ENCODE data around the gene SEPTIN7. TPM values are rescaled to one million over a fixed set of nuclear protein-coding genes. Genes with fewer than 3 reads are reported as not detected.

Gene SEPTIN7
- total RNA-seq, 1 experiment from 2014 or later, result 187 TPM

DNA sequence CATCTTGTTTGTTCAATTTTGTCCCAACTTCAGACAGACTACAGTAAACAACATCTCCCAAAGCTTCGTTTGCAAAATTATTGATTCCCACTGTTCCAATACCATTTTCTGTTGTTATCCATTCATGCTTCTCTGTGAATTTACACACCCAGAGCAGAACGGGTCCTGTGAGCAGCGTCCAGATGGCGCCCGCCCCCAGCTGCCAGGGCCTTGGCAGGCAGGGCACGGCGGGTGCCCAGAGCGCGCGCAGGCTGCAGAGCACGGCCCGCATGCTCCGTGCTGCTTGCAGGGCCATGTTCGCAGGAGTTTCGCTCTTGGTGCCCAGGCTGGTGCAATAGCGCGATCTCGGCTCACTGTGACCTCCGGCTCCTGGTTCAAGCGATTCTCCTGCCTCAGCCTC lies 32.5 kb upstream of the SEPTIN7 start:
- DNase-seq (ENCODE audit: unreplicated experiment), result no peak
- Mint-ChIP-seq H3K36me3 (ENCODE audit: insufficient read depth, unreplicated experiment) (no peaks in the 10 kb centered on the region), H3K27ac (ENCODE audit: low read depth, unreplicated experiment) (no peak overlapping the region), H3K9me3 (ENCODE audit: unreplicated experiment) (peaks cover 8% of the 10 kb centered on the region), H3K4me3 (ENCODE audit: unreplicated experiment) (no peak overlapping the region), H3K27me3 (ENCODE audit: insufficient read depth, unreplicated experiment) (no peaks in the 10 kb centered on the region), H3K4me1 (ENCODE audit: insufficient read depth, unreplicated experiment) (no peaks in the 10 kb centered on the region)
- TF ChIP-seq, protein P1, sequence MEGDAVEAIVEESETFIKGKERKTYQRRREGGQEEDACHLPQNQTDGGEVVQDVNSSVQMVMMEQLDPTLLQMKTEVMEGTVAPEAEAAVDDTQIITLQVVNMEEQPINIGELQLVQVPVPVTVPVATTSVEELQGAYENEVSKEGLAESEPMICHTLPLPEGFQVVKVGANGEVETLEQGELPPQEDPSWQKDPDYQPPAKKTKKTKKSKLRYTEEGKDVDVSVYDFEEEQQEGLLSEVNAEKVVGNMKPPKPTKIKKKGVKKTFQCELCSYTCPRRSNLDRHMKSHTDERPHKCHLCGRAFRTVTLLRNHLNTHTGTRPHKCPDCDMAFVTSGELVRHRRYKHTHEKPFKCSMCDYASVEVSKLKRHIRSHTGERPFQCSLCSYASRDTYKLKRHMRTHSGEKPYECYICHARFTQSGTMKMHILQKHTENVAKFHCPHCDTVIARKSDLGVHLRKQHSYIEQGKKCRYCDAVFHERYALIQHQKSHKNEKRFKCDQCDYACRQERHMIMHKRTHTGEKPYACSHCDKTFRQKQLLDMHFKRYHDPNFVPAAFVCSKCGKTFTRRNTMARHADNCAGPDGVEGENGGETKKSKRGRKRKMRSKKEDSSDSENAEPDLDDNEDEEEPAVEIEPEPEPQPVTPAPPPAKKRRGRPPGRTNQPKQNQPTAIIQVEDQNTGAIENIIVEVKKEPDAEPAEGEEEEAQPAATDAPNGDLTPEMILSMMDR (IDR thresholded peaks at IDR 0.05; ENCODE audit: unreplicated experiment), result no peak
- POLR2A ChIA-PET, result no interaction called here
- no TSS peak for BruUV-seq (replicated peaks)
- CTCF ChIA-PET, result interaction anchor here (0.7 kb wide), 1 partner anchor 108 kb away, joined by 3 read pairs; no protein-coding TSS in a partner anchor
- intact Hi-C loops (cut with micrococcal nuclease), result no loop called here

- ChIA-PET POLR2A (no interaction called here), CTCF (no interaction called here)
- no peaks in the 10 kb centered on the region for H3K36me3 Mint-ChIP-seq (ENCODE audit: insufficient read depth, unreplicated experiment)
- H3K27me3 Mint-ChIP-seq (ENCODE audit: insufficient read depth, unreplicated experiment), result no peaks in the 10 kb centered on the region
- TF ChIP-seq, protein P1 (IDR thresholded peaks at IDR 0.05; ENCODE audit: unreplicated experiment), result no peak
- BruUV-seq (replicated peaks), result no TSS peak
- intact Hi-C loops (cut with micrococcal nuclease), result no loop called here
- no peak overlapping the region for H3K4me3 Mint-ChIP-seq (ENCODE audit: unreplicated experiment)
- no peak for DNase-seq (ENCODE audit: unreplicated experiment)
- H3K27ac Mint-ChIP-seq (ENCODE audit: low read depth, unreplicated experiment), result no peak overlapping the region
- no peaks in the 10 kb centered on the region for H3K4me1 Mint-ChIP-seq (ENCODE audit: insufficient read depth, unreplicated experiment)
- peaks cover 8% of the 10 kb centered on the region for H3K9me3 Mint-ChIP-seq (ENCODE audit: unreplicated experiment)
These were observed 29.1 kb upstream of the SEPTIN7 start for GRCh38 chr7:35771776-35772175.

DNA sequence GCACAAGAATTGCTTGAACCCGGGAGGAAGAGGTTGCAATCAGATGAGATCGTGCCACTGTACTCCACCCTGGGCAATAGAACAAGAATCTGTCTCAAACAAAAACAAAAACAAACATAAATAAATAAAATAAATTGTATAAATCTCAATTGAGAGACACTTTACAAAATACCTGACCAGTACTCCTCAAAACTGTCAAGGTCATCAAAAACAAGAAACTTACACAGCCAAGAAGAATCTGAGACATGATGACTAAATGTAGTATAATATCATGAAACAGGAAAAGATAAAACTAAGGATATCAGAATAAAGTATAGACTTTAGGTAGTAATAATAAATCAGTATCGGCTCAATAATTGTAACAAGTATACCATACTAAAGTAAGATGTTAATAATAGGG lies 26.9 kb upstream of the SEPTIN7 start:
- intact Hi-C loops (cut with micrococcal nuclease), result no loop called here
- H3K9me3 Mint-ChIP-seq (ENCODE audit: unreplicated experiment), result no peaks in the 10 kb centered on the region
- no peak for DNase-seq (ENCODE audit: unreplicated experiment)
- ChIA-PET POLR2A (no interaction called here), CTCF (no interaction called here)
- H3K27ac Mint-ChIP-seq (ENCODE audit: low read depth, unreplicated experiment), result no peak overlapping the region
- H3K36me3 Mint-ChIP-seq (ENCODE audit: insufficient read depth, unreplicated experiment), result no peaks in the 10 kb centered on the region
- TF ChIP-seq, protein P1 (IDR thresholded peaks at IDR 0.05; ENCODE audit: unreplicated experiment), result no peak
- H3K27me3 Mint-ChIP-seq (ENCODE audit: insufficient read depth, unreplicated experiment), result no peaks in the 10 kb centered on the region
- H3K4me1 Mint-ChIP-seq (ENCODE audit: insufficient read depth, unreplicated experiment), result no peaks in the 10 kb centered on the region
- no TSS peak for BruUV-seq (replicated peaks)
- H3K4me3 Mint-ChIP-seq (ENCODE audit: unreplicated experiment), result no peak overlapping the region

DNA sequence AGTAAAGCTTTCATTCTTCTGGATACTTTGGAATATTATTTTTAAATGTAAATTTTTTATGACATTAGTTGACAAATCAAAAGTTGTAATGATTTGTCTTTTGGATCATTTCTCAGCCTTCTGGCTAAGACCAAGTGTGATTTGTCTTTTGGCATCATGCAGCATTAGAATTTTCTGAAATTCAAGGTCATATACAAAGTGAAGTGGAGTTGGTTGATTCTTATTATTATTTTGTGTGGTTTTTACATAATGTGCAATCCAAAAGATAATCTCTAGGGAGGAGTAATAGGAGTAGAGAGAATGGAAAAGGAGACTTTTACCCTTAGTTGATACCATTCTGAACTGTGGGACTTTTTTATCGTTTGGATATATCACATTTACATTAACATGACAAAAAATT lies 24.2 kb upstream of the SEPTIN7 start:
- H3K27me3 Mint-ChIP-seq (ENCODE audit: insufficient read depth, unreplicated experiment), result no peaks in the 10 kb centered on the region
- no TSS peak for BruUV-seq (replicated peaks)
- H3K36me3 Mint-ChIP-seq (ENCODE audit: insufficient read depth, unreplicated experiment), result no peaks in the 10 kb centered on the region
- H3K27ac Mint-ChIP-seq (ENCODE audit: low read depth, unreplicated experiment), result no peak overlapping the region
- H3K9me3 Mint-ChIP-seq (ENCODE audit: unreplicated experiment), result no peaks in the 10 kb centered on the region
- CTCF ChIA-PET, result no interaction called here
- H3K4me1 Mint-ChIP-seq (ENCODE audit: insufficient read depth, unreplicated experiment), result peaks cover 2% of the 10 kb centered on the region
- intact Hi-C loops (cut with micrococcal nuclease), result no loop called here
- POLR2A ChIA-PET, result no interaction called here
- TF ChIP-seq, protein P1 (IDR thresholded peaks at IDR 0.05; ENCODE audit: unreplicated experiment), result no peak
- H3K4me3 Mint-ChIP-seq (ENCODE audit: unreplicated experiment), result no peak overlapping the region
- DNase-seq (ENCODE audit: unreplicated experiment), result no peak

Data from MCF 10A (cell line).